Hematopoietic multipotent progenitor cell treated with erythropoietin and hydrocortisone succinate and interleukin-3 and kit ligand, for 17 days (in vitro differentiated cells): ENCODE data around the gene TOM1L2.

Source experiments
- DNase-seq: peaks from one replicate; pipeline ENCODE4 v3.0.0-alpha.2; 2015; ENCODE audit warnings: low spot score

The TOM1L2 gene

GRCh38 chr17:17898673-17899072, 73.5 kb downstream of the TOM1L2 start:
- DNase-seq = no peak

GRCh38 chr17:17897442-17897841, 74.8 kb downstream of the TOM1L2 start:
- no peak for DNase-seq

- no peak for DNase-seq
Observed at GRCh38 chr17:17896746-17897145, 75.5 kb downstream of the TOM1L2 start.

- no peak for DNase-seq
Observed at GRCh38 chr17:17893801-17894644, 78.2 kb downstream of the TOM1L2 start.

GRCh38 chr17:17892731-17893130, 79.5 kb downstream of the TOM1L2 start:
- DNase-seq = no peak

- no peak for DNase-seq
Observed at GRCh38 chr17:17892009-17892408, 80.2 kb downstream of the TOM1L2 start.

- peak; percentile 50 for DNase-seq
Observed at GRCh38 chr17:17890773-17891759, 81.1 kb downstream of the TOM1L2 start.

GRCh38 chr17:17889922-17890321, 82.3 kb downstream of the TOM1L2 start:
- DNase-seq = no peak

- no peak for DNase-seq
Observed at GRCh38 chr17:17888821-17889220, 83.4 kb downstream of the TOM1L2 start.

GRCh38 chr17:17888371-17888770, 83.8 kb downstream of the TOM1L2 start:
- DNase-seq = no peak

- DNase-seq = no peak
Observed at GRCh38 chr17:17887752-17888304, 84.4 kb downstream of the TOM1L2 start.

GRCh38 chr17:17886726-17887125, 85.5 kb downstream of the TOM1L2 start:
- DNase-seq = no peak

- no peak for DNase-seq
Observed at GRCh38 chr17:17886226-17886625, 86.0 kb downstream of the TOM1L2 start.

GRCh38 chr17:17884391-17885357, 87.5 kb downstream of the TOM1L2 start:
- no peak for DNase-seq

GRCh38 chr17:17883801-17884200, 88.4 kb downstream of the TOM1L2 start:
- no peak for DNase-seq

- DNase-seq = no peak
Observed at GRCh38 chr17:17882082-17882581, 90.1 kb downstream of the TOM1L2 start.

- DNase-seq = no peak
Observed at GRCh38 chr17:17880577-17881196, 91.5 kb downstream of the TOM1L2 start.

- no peak for DNase-seq
Observed at GRCh38 chr17:17877529-17878358, 94.5 kb downstream of the TOM1L2 start.

GRCh38 chr17:17876959-17877528, 95.2 kb downstream of the TOM1L2 start:
- DNase-seq = no peak
